HG03558 (cell line): ENCODE measurements around the gene KATNAL1.

ENCODE experiments used
- ATAC-seq: cut with Tn5 transposase; IDR thresholded peaks from one replicate; pipeline ENCODE4 v1.9.1; 2021; ENCODE audit warnings: moderate number of reproducible peaks; ENCODE audit not compliant: unreplicated experiment; ENCODE audit errors: extremely low read depth

The KATNAL1 gene

DNA sequence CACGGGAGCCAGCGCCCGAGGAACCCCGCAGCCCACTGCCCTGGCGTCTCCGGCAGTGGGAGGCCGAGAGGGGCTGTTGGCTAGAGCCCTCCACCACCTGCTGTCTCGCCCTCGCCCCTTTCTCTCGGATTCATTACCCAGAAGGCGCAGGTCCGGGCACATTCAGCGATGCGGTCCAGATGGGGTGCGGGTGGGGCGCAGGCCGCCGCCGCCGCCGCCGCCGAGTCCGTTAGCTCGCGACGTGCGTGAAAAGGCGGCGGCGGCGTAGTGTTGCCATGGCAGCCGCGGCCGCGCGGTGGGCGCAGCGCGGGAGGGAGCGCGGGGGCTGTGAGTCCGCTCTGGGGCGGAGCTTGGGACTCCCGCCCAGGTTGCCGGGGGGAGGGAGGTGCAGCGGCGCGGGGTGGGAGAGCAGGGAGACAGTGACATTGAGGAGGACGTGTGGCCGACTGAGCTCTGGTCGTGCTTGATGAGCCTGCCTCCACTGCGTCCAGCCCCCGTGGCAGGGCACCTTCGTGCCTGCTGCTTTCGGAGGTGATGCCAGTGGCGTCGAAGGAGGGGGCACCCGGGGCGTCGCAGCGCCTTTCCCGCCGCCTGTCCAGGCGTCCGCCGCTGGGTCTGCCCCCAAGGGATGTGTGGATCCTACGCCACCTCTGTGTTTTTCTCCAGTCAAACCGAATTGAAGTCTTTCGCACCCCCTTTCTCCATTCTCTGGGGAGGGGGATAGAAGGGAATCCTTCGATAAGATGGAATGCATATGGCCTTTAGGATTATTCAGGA, at the start of gene KATNAL1:
TSS of gene KATNAL1 (minus strand) at position 358 of the 777 bp plus-strand sequence. CDS start 23,774 bp downstream, outside the sequence.
- ATAC-seq: peak; percentile 22

DNA sequence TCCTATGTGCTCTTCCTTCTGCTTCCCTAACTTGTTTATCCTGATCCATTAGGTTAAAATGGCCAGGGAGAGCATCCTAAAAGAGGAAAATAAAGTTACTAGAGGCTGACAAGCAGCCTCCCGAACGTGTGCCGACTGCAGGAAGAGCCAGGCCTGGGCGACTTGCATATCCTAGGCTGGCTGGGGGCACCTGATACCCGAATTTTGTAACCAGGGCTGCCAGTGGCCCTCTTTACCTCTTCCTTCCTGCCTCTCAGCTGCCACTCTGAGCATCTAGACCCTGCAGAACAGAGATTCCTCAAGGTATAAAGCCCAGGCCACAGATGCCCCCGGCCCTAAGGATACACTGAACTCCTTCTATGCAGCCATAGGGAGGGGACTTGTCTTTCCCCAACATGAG, 48.5 kb upstream of the KATNAL1 start:
- ATAC-seq: no peak

DNA sequence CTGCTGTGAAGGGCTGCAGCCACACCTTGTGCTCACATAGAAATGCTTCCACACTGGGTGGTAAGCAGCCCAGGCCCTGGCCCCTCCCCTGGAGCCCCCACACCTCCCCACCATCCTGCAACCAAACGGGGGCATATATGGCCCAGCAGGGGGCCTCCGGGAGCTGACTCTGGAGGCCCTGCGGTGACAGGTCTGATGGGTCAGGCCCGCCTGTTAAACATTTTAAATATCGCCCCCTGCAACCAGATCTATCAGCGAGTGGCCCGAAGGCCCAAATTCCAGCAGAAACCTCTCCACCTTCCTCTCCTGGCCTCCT, 48.0 kb upstream of the KATNAL1 start:
- no peak for ATAC-seq

DNA sequence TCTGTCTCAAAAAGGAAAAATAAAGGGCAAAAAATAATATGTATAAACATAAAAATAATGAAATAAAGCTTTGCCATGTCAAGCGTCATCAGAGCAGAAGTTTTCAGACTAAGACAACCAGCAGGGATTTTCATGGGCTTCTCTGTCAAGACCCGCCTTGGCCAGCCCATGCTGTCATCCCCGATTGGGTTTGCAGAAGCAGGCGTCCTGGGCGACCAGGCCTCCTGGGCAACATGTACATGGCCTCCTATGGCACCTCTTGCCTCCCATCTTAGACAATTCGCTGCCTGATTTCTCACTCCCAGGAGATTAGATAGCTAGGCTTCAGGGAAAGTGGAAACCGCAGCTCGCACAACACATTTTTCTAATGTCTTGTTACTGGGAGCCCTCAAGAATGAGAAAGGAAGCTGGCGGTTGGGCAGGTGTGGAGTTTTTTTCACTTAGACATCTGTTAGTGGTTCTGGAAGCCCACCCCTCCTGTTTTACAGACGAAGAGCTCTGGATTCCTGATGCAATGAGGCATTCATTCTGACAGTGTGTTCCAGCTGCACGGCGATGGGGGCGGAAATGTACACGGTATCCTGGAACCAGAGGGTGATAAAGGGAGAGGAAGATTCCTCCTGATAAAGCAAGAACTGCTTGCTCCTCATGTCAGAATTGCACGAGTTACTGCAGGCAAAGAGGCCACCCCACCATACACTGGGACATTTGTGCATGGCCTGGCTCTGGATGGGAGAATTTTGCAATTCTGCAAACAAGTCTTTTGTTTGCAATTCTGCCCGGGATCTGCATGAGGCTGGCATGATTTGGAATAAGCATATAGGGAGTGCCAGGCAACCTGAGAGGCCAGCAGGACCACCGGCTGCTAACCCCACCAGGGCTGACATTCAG, 47.4 kb upstream of the KATNAL1 start:
- no peak for ATAC-seq

- ATAC-seq: no peak
These were observed 46.3 kb upstream of the KATNAL1 start for GRCh38 chr13:30353471-30354215.

DNA sequence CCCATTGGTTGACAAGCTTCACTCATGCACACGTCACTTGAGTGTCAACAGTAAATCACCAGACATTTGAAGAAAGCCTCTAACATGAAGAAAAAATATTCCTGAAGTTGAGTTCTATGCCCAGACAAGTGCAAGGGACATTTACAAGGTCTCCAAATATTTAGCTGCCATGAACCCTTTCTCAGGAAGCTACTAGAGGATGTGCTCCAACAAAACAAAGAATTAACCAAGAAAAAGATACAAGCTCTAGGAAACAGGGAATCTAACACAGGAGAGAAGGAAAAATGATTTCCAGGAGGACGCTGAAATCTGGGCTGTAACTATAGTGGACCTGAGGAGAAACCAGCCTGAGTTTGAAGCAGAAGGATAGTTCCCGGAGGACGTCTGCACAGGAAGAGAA, 45.7 kb upstream of the KATNAL1 start:
- ATAC-seq: no peak

DNA sequence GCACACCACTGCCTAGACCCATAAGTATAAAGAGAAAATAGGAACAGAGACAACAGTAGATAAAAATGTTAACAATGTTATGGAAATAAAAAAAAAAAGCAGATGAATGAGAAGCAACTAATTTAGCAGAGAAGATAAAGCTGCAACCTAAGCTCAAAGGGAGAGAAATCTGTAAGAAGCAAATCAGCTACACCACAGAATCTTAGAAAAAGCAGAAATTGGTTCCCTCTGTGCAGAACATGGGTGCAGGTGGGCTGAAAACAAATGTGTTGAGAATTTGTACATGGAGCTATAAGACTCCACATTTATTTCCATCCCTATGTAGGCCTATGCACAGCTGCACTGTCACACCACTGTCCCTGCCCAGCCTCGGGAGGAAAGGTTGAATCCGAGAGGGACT, 44.8 kb upstream of the KATNAL1 start:
- no peak for ATAC-seq

DNA sequence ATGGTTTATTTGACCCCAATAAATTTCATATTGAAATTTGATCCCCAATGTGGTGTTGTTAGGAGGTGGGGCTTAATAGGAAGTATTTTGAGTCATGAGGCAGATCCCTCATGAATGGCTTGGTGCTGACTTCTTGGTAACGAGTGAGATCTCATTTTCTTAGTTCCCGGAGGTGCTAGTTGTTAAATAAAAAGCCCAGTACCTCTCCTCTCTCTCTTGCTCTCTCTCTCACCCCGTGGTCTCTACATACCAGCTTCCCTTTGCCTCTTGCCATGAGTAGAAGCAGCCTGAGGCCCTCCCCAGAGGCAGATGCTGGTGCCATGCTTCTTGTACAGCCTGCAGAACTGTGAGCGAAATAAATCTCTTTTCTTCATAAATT, 39.4 kb upstream of the KATNAL1 start:
- no peak for ATAC-seq

DNA sequence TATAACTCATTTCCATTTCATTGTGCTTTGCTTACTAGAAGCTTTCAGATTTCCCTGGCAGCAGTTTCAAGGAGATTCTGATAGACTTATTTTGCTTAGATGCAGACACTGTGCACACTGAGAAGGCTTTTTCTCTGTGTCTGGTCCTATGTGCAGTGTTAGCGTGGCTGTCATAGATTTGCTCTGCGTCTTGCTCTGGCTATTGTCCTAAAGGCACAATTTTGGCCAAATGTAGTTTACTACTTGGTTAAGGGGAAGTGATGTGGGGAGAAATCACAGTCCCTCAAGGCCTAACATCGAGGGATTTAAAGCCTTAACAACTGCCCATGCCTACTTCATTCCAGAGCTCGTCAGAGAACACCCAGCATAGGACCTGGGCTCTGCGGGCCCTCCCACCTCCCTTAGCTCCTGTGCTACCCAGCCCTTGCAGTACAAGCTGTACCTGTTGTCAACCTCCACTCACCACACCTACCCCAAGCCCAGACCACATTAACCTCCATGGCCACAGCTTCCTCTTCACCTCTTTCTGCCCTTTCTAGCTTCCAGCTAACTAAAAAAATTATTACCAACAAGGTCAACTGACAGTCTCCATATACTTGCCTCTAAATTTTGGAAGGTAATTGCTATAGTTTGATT, 38.9 kb upstream of the KATNAL1 start:
- no peak for ATAC-seq

DNA sequence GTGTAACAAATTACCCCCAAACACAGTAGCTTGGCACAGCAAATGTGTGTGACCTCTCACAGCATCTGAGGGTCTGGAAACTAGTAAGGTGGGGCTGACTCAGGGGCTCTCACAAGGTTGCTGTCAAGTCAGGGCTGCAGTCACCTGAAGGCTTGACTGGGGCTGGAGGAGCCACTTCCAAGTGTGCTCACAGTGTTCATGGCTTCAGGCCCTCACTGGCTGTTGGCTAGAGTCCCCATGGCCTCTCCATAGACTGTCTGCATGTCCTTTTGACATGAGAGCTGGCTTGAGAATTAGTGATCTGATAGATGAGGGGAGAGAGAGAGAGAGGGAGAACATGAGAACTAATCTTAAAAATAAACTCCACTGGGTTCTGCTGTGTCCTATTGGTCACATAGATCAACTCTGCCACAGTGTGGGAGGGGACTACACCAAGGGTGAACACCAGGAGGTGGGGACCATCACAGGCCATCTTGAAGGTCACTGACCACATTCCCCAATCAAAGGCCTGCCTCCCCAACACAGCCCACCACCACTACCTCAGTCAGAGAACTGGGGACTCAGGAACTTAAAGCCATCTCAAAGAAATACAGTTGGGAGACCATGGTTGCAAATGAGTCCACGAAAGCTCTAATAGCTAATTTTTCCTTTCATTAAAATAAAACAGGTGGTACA, 38.2 kb upstream of the KATNAL1 start:
- ATAC-seq: no peak

DNA sequence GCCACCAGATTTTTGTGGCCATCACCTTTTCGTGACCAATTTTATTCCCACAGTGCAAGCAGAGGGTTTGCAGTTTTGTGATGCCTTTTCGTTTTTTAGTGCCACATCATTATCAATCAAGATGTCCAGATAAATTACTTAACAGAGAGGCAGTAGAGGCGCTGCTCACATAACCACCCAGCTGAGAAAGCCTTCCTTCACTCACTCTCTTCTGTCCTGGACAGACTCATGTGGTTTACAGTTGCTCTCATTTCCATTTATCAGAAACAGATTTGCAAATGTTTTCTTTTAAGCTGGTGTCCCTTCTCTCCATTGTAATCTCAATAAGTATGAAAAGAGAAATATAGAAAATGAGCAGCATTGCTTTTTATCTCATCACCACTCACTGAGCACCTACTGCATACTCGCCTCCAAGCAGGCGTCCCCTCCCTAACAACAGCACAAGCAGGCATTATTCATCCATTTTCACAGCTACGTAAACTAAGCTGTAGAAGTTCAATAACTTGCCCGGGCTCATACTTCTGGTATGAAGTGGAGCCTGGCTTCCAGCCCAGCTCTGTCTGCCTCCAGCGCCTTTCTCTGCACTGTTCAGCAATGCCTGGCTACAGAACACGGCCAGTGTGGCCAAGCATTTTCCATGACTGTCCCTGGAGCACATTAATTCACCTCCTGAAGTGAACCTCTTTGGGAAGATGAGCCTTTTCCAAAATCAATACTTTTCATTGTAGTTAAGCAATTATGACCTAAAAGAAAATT, 34.6 kb upstream of the KATNAL1 start:
- no peak for ATAC-seq

GRCh38 chr13:30340331-30341250, 33.2 kb upstream of the KATNAL1 start:
- no peak for ATAC-seq

DNA sequence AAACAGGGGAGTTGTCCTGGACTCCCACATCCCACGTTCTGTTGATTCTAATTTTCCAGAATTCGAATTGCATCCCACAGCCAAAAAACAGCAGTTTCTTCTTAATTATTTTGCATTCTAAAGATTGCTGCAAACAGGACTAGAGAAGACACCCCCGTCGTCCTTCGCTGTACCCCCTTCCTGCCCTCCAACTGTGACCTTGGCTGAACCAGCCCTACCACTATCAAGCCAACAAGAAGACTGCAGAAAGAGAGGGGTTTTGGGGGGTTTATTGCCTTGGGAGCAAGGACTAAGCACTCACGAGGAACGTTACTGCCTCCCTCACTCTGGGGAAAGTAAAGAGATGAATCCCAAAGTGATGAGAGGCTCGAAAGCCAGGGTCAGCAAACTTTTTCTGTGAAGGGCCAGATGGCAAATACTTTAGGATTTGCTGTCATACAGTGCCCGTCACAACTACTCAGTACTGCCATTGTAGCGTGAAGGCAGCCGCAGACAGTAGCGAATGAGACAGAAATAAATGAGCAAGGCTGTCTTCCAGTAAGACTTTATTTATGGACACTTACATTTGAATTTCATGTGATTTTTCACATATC, 32.5 kb upstream of the KATNAL1 start:
- no peak for ATAC-seq

DNA sequence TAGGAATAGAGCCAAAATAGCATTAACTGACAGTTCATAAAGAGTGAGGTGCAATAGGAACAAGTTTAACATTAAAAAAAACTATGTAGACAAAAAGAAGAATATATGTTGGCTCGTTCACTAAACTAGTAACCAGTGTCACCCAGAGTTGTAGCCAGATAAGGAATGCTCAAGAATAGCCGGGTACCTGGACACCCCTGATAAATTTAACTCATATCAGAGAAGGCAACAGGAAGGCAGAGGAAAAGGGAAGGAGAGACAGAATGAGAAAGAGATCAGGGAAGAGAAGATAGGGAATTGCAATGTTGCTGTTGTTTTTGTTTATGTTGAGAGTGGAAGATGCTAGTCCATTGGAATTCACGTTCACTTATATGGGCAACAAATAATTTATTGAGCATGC, 31.6 kb upstream of the KATNAL1 start:
- no peak for ATAC-seq

- no peak for ATAC-seq
These were observed 31.0 kb upstream of the KATNAL1 start for GRCh38 chr13:30338331-30338851.

- ATAC-seq: no peak
These were observed 29.8 kb upstream of the KATNAL1 start for GRCh38 chr13:30337061-30337610.

DNA sequence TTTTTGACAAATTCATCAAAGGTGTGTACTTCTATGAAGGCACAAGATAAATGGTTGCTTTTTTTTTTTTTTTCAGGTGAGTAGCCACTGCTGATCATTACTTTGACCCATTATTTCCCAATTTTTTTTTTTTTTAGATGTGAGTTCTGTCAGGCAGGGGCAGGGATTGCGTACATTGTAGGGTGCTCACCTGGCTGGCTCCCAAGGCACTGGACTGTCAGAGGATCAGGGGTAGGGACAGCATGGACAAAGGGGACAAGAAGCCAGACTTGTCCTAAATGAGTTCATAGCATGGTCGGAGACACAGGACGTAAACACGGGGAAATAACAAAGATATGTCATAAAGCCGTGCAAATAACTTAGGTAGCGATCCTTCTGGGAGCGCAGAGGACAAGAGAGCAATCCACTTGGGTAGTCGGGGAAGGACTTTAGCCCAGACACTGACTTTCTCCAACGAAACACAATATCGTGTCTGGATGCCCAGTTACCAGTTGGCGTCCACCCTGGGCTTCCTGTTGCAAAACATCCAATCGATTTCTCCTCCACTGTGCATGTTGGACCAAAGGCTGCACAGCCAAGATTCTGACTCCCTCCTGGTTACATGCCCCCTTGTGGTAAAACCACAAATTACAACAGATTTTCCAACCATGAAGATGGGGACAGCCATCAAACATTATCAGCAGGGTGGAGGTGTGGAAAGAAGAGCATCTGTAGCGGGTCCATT, 27.5 kb upstream of the KATNAL1 start:
- no peak for ATAC-seq
